Ishikawa (cell line): ENCODE results near the gene WNT7B.

ENCODE experiments used
- CEBPB ChIP-seq: IDR thresholded peaks from 2 replicates; pipeline ENCODE4 v1.6.1; 2012
- CREB1 ChIP-seq: IDR thresholded peaks from 2 replicates; pipeline ENCODE4 v1.6.1; 2012; ENCODE audit warnings: low read depth
- EGR1 ChIP-seq: IDR thresholded peaks from 2 replicates; pipeline ENCODE4 v1.6.1; 2012
- EP300 ChIP-seq: IDR thresholded peaks from 2 replicates; pipeline ENCODE4 v1.6.1; 2012; ENCODE audit warnings: borderline replicate concordance
- FOXM1 ChIP-seq: IDR thresholded peaks from 2 replicates; pipeline ENCODE4 v1.6.1; 2012; ENCODE audit warnings: low read depth, borderline replicate concordance
- MAX ChIP-seq: IDR thresholded peaks from 2 replicates; pipeline ENCODE4 v1.6.1; 2012
- NFIC ChIP-seq: IDR thresholded peaks from 2 replicates; pipeline ENCODE4 v1.6.1; 2012
- RAD21 ChIP-seq: IDR thresholded peaks from 2 replicates; pipeline ENCODE4 v1.6.1; 2012; ENCODE audit warnings: low read depth
- REST ChIP-seq: IDR thresholded peaks from 2 replicates; pipeline ENCODE4 v1.6.1; 2012; ENCODE audit warnings: low read depth, mild to moderate bottlenecking
- TAF1 ChIP-seq: IDR thresholded peaks from 2 replicates; pipeline ENCODE4 v1.6.1; 2012; ENCODE audit warnings: low read depth, mild to moderate bottlenecking
- TCF12 ChIP-seq: IDR thresholded peaks from 2 replicates; pipeline ENCODE4 v1.6.1; 2012; ENCODE audit warnings: low read depth
- TEAD4 ChIP-seq: IDR thresholded peaks from 2 replicates; pipeline ENCODE4 v1.6.1; 2012
- USF1 ChIP-seq: IDR thresholded peaks from 2 replicates; pipeline ENCODE4 v1.6.1; 2012
- YY1 ChIP-seq: IDR thresholded peaks from 2 replicates; pipeline ENCODE4 v1.6.1; 2012; ENCODE audit warnings: low read depth
- ZBTB7A ChIP-seq: IDR thresholded peaks from 2 replicates; pipeline ENCODE4 v1.6.1; 2012; ENCODE audit warnings: low read depth

The WNT7B gene

GRCh38 chr22:45962756-45963324 is 14.1 kb downstream of the WNT7B start:
- TF ChIP-seq NFIC (peak; percentile 45), USF1 (no peak)

GRCh38 chr22:45962434-45962718 is 14.6 kb downstream of the WNT7B start:
- no peak for TF ChIP-seq ZBTB7A
- no peak for TF ChIP-seq RAD21
- TF ChIP-seq EP300: no peak
- no peak for TF ChIP-seq TCF12
- no peak for TF ChIP-seq FOXM1
- no peak for TF ChIP-seq NFIC
- no peak for TF ChIP-seq MAX
- no peak for TF ChIP-seq USF1
- no peak for TF ChIP-seq CREB1
- TF ChIP-seq CEBPB: no peak
- TF ChIP-seq YY1: no peak
- no peak for TF ChIP-seq EGR1
- TF ChIP-seq TAF1: no peak

- TF ChIP-seq RAD21 (no peak), USF1 (no peak), REST (no peak), TEAD4 (no peak), ZBTB7A (no peak), FOXM1 (no peak), MAX (no peak), EP300 (no peak), EGR1 (no peak), CREB1 (no peak), CEBPB (no peak), YY1 (no peak), TAF1 (no peak), TCF12 (no peak), NFIC (no peak)
Observed at GRCh38 chr22:45961679-45962433, 15.1 kb downstream of the WNT7B start.

- TF ChIP-seq TEAD4: peak; percentile 6; the same call in 1 of the 2 replicates
- TF ChIP-seq ZBTB7A: no peak; the same call in 1 of the 2 replicates
- no peak for TF ChIP-seq REST
Observed at GRCh38 chr22:45960477-45961386, 16.2 kb downstream of the WNT7B start.

- TF ChIP-seq RAD21 (no peak), CEBPB (no peak), USF1 (no peak), FOXM1 (no peak), ZBTB7A (no peak), EP300 (no peak), TEAD4 (no peak), TAF1 (no peak), REST (no peak), TCF12 (no peak), NFIC (no peak), MAX (no peak), YY1 (no peak), CREB1 (no peak), EGR1 (no peak)
Observed at GRCh38 chr22:45959719-45960476, 17.1 kb downstream of the WNT7B start.
